ENCODE measurements around the gene SYTL5.

Gene SYTL5

GRCh38 chrX:38066934-38067333, 60.6 kb downstream of the SYTL5 start:
- H3K4me3 ChIP-seq (ENCODE audit: low read length) = no peak overlapping the region
- TF ChIP-seq, protein P1, sequence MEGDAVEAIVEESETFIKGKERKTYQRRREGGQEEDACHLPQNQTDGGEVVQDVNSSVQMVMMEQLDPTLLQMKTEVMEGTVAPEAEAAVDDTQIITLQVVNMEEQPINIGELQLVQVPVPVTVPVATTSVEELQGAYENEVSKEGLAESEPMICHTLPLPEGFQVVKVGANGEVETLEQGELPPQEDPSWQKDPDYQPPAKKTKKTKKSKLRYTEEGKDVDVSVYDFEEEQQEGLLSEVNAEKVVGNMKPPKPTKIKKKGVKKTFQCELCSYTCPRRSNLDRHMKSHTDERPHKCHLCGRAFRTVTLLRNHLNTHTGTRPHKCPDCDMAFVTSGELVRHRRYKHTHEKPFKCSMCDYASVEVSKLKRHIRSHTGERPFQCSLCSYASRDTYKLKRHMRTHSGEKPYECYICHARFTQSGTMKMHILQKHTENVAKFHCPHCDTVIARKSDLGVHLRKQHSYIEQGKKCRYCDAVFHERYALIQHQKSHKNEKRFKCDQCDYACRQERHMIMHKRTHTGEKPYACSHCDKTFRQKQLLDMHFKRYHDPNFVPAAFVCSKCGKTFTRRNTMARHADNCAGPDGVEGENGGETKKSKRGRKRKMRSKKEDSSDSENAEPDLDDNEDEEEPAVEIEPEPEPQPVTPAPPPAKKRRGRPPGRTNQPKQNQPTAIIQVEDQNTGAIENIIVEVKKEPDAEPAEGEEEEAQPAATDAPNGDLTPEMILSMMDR (conservative IDR thresholded peaks at IDR 0.05; ENCODE audit: low read depth, low read length) = no peak
- DNase-seq (ENCODE audit: low read depth) = no peak

GRCh38 chrX:38069273-38069672, 62.9 kb downstream of the SYTL5 start:
- TF ChIP-seq, protein P1 (conservative IDR thresholded peaks at IDR 0.05; ENCODE audit: low read depth, low read length) = no peak
- no peak overlapping the region for H3K4me3 ChIP-seq (ENCODE audit: low read length)
- DNase-seq (ENCODE audit: low read depth) = no peak

GRCh38 chrX:38069991-38070390, 63.6 kb downstream of the SYTL5 start:
- H3K4me3 ChIP-seq (ENCODE audit: low read length) = no peak overlapping the region
- no peak for DNase-seq (ENCODE audit: low read depth)

GRCh38 chrX:38079463-38079862, 73.1 kb downstream of the SYTL5 start:
- TF ChIP-seq, protein P1 (conservative IDR thresholded peaks at IDR 0.05; ENCODE audit: low read depth, low read length) = no peak
- no peak overlapping the region for H3K4me3 ChIP-seq (ENCODE audit: low read length)
- no peak for DNase-seq (ENCODE audit: low read depth)

More at GRCh38 chrX:38069991-38070390, 63.6 kb downstream of the SYTL5 start:
- TF ChIP-seq, protein P1 (conservative IDR thresholded peaks at IDR 0.05; ENCODE audit: low read depth, low read length) = no peak

- no peak overlapping the region for H3K4me3 ChIP-seq (ENCODE audit: low read length)
- TF ChIP-seq, protein P1 (conservative IDR thresholded peaks at IDR 0.05; ENCODE audit: low read depth, low read length) = no peak
- peak; percentile 30 for DNase-seq (ENCODE audit: low read depth)
Measured at GRCh38 chrX:38080808-38081207, 74.5 kb downstream of the SYTL5 start.

GRCh38 chrX:38081909-38082308, 75.6 kb downstream of the SYTL5 start:
- H3K4me3 ChIP-seq (ENCODE audit: low read length) = no peak overlapping the region
- TF ChIP-seq, protein P1 (conservative IDR thresholded peaks at IDR 0.05; ENCODE audit: low read depth, low read length) = no peak
- DNase-seq (ENCODE audit: low read depth) = no peak

DNA sequence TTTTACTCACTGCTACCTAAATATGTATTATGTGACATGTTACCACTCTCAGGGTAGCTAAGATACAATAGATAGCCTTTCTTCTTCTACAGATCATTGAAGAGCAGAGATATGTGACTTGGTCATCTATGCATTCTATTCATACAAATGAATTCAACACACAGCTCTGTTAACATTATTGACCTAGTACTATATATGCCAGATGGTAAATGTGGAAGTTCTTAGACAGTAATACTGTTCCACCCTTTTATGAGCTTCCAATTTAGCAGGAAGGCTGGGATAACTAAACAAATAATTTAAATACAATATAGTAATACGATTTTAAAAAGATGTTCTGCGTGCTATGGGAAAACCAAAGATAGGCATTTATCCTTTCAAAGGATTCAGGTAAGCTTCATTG, 76.0 kb downstream of the SYTL5 start:
- H3K4me3 ChIP-seq (ENCODE audit: low read length) = no peak overlapping the region
- no peak for DNase-seq (ENCODE audit: low read depth)
- TF ChIP-seq, protein P1 (conservative IDR thresholded peaks at IDR 0.05; ENCODE audit: low read depth, low read length) = no peak
